HCT116 (cell line): ENCODE data around the gene CFAP61. TPM values are rescaled to one million over a fixed set of nuclear protein-coding genes. Genes with fewer than 3 reads are reported as not detected.

Experiments
- ATAC-seq: fragments of 200-7000 bp; cut with Tn5 transposase; 2 replicates; pipeline ENCODE4 v1.9.1; 2020; ENCODE audit warnings: mild to moderate bottlenecking, moderate library complexity
- BruUV-seq: library from RNA; stranded (reverse); fragments of 400-500 nt; replicated peaks from 2 replicates; lab custom pipeline; 2021; lab: Mats Ljungman, UMichigan
- CTCF ChIA-PET: fragments of 300-600 bp; sonication (Branson Sonifier 250); formaldehyde crosslinking; loops from one replicate; lab custom pipeline; 2021; ENCODE audit warnings: antibody characterized with exemption; lab: Charles Lee
- POLR2A ChIA-PET: fragments of 300-600, 350-600 bp; sonication (Branson Sonifier 250); formaldehyde crosslinking; loops from one replicate; lab custom pipeline; 2021; ENCODE audit warnings: antibody characterized with exemption; lab: Charles Lee
- RAD21 ChIA-PET, 2 experiments: fragments of 300-600 bp; sonication (Branson Sonifier 250); formaldehyde crosslinking; loops; one replicate each; lab custom pipeline; 2023; ENCODE audit warnings: low total read pairs in 2 of 2; ENCODE audit not compliant: uncharacterized antibody in 2 of 2, unreplicated experiment in 2 of 2, low non-redundant PET in 1 of 2; lab: Charles Lee
- DNase-seq: peaks from one replicate; pipeline ENCODE4 v3.0.0-alpha.2; 2010; ENCODE audit warnings: low read depth, low spot score
- H2AFZ ChIP-seq: fragments of 200-600 bp; shearing (Covaris generic), sonication (generic); 2 replicates; pipeline ENCODE4 v1.6.1; 2017; ENCODE audit warnings: low read depth, mixed run types, mixed read lengths, antibody characterized with exemption, low read length; ENCODE audit not compliant: poor library complexity, severe bottlenecking
- H3K27ac ChIP-seq: 2 replicates; pipeline ENCODE4 v1.5.1; 2012; ENCODE audit warnings: low read depth, low read length
- H3K27me3 ChIP-seq: fragments of 200-600 bp; sonication (generic); 2 replicates; pipeline ENCODE4 v1.6.1; 2016; ENCODE audit warnings: mixed run types, low read length, mixed read lengths; ENCODE audit not compliant: insufficient read depth
- H3K36me3 ChIP-seq, 2 experiments: fragments of 200-500 bp in 1 of 2; fragments of 200-600 bp in 1 of 2; sonication (Bioruptor generic) in 1 of 2; sonication (generic) in 1 of 2; 2 replicates each; pipeline versions ENCODE4 v1.5.1 to v1.6.1; 2014 to 2016; ENCODE audit warnings: low read length in 2 of 2, inconsistent platforms in 1 of 2, mixed read lengths in 1 of 2, mixed run types in 1 of 2; ENCODE audit not compliant: insufficient read depth in 2 of 2, control insufficient read depth in 1 of 2
- H3K4me1 ChIP-seq, 2 experiments: fragments of 200-600 bp in 1 of 2; sonication (generic) in 1 of 2; 2 replicates each; pipeline versions ENCODE4 v1.5.1 to v1.6.1; 2012 to 2017; ENCODE audit warnings: low read length in 2 of 2, inconsistent platforms in 1 of 2, mild to moderate bottlenecking in 1 of 2, mixed read lengths in 1 of 2, mixed run types in 1 of 2, moderate library complexity in 1 of 2; ENCODE audit not compliant: insufficient read depth in 2 of 2, control insufficient read depth in 1 of 2
- H3K4me2 ChIP-seq: fragments of 200-600 bp; sonication (generic); 2 replicates; pipeline ENCODE4 v1.6.1; 2017; ENCODE audit warnings: mixed run types, low read length, mixed read lengths
- H3K4me3 ChIP-seq, 2 experiments: fragments of 200-600 bp in 1 of 2; sonication (generic) in 1 of 2; replicated peaks in 1 of 2; 2 replicates each; pipeline ENCODE4 v1.5.1; 2011 to 2016; ENCODE audit warnings: low read length in 2 of 2, control low read depth in 1 of 2, low read depth in 1 of 2, mild to moderate bottlenecking in 1 of 2, mixed read lengths in 1 of 2, mixed run types in 1 of 2
- H3K79me2 ChIP-seq: fragments of 200-600 bp; sonication (generic); 2 replicates; pipeline ENCODE4 v1.6.1; 2017; ENCODE audit warnings: mild to moderate bottlenecking, mixed run types, low read length, moderate library complexity, mixed read lengths; ENCODE audit not compliant: insufficient read depth
- H3K9ac ChIP-seq: fragments of 200-600 bp; sonication (generic); 2 replicates; pipeline ENCODE4 v1.6.1; 2016; ENCODE audit warnings: low read length, mixed read lengths
- H3K9me2 ChIP-seq: fragments of 200-600 bp; sonication (generic), shearing (Covaris generic); 2 replicates; pipeline ENCODE4 v1.6.1; 2017; ENCODE audit warnings: mixed run types, mild to moderate bottlenecking, moderate library complexity; ENCODE audit not compliant: insufficient read depth
- H3K9me3 ChIP-seq, 2 experiments: fragments of 200-500 bp in 1 of 2; fragments of 200-600 bp in 1 of 2; sonication (Bioruptor generic) in 1 of 2; sonication (generic) in 1 of 2; 2 replicates each; pipeline ENCODE4 v1.6.1; 2014 to 2017; ENCODE audit warnings: low read length in 2 of 2, mixed read lengths in 2 of 2, inconsistent platforms in 1 of 2, low read depth in 1 of 2, mild to moderate bottlenecking in 1 of 2, mixed run types in 1 of 2, moderate library complexity in 1 of 2; ENCODE audit not compliant: control insufficient read depth in 1 of 2, insufficient read depth in 1 of 2
- H4K20me1 ChIP-seq: fragments of 200-600 bp; sonication (generic), shearing (Covaris generic); 2 replicates; pipeline ENCODE4 v1.6.1; 2017; ENCODE audit warnings: mixed run types, mild to moderate bottlenecking, moderate library complexity; ENCODE audit not compliant: insufficient read depth
- CBX3 ChIP-seq: IDR thresholded peaks from 2 replicates; pipeline ENCODE4 v1.6.1; 2012; ENCODE audit warnings: low read depth
- CTCF ChIP-seq, 3 experiments: fragments of 200-600 bp in 1 of 3; sonication (generic) in 1 of 3; IDR thresholded peaks in 2 of 3; conservative IDR thresholded peaks in 1 of 3; 2 replicates each; pipeline ENCODE4 v1.5.1; 2012 to 2017; ENCODE audit warnings: low read depth in 2 of 3, low read length in 2 of 3, antibody characterized with exemption in 1 of 3, borderline replicate concordance in 1 of 3, control low read depth in 1 of 3, mild to moderate bottlenecking in 1 of 3, mixed read lengths in 1 of 3, mixed run types in 1 of 3, moderate library complexity in 1 of 3; ENCODE audit not compliant: insufficient read depth in 1 of 3
- EGR1 ChIP-seq: IDR thresholded peaks from 2 replicates; pipeline ENCODE4 v1.6.1; 2012; ENCODE audit warnings: low read depth
- ELF1 ChIP-seq: IDR thresholded peaks from 2 replicates; pipeline ENCODE4 v1.6.1; 2012; ENCODE audit warnings: low read depth, borderline replicate concordance
- EZH2 ChIP-seq: fragments of 200-600 bp; sonication (generic); IDR thresholded peaks from 2 replicates; pipeline ENCODE4 v1.6.1; 2017; ENCODE audit warnings: antibody characterized with exemption, mixed run types
- FOSL1 ChIP-seq: IDR thresholded peaks from 2 replicates; pipeline ENCODE4 v1.6.1; 2012; ENCODE audit warnings: low read depth
- JUND ChIP-seq: IDR thresholded peaks from 2 replicates; pipeline ENCODE4 v1.6.1; 2012
- POLR2A ChIP-seq: IDR thresholded peaks from 2 replicates; pipeline ENCODE4 v1.7.0; 2011; ENCODE audit warnings: borderline replicate concordance; ENCODE audit not compliant: insufficient read depth, insufficient read length; ENCODE audit errors: extremely low read depth
- POLR2AphosphoS5 ChIP-seq: IDR thresholded peaks from 2 replicates; pipeline ENCODE4 v1.6.1; 2011; ENCODE audit warnings: mild to moderate bottlenecking, low read depth, low read length, moderate library complexity
- RAD21 ChIP-seq: IDR thresholded peaks from 2 replicates; pipeline ENCODE4 v1.6.1; 2012; ENCODE audit warnings: low read depth, mild to moderate bottlenecking
- REST ChIP-seq: IDR thresholded peaks from 2 replicates; pipeline ENCODE4 v1.6.1; 2012; ENCODE audit warnings: low read depth
- SIN3A ChIP-seq: IDR thresholded peaks from 2 replicates; pipeline ENCODE4 v1.6.1; 2012; ENCODE audit warnings: low read depth
- SP1 ChIP-seq: IDR thresholded peaks from 2 replicates; pipeline ENCODE4 v1.6.1; 2012; ENCODE audit warnings: low read depth
- SRF ChIP-seq: IDR thresholded peaks from 2 replicates; pipeline ENCODE4 v1.6.1; 2012; ENCODE audit warnings: low read depth
- TCF7L2 ChIP-seq: IDR thresholded peaks from 2 replicates; pipeline ENCODE4 v1.7.0; 2011; ENCODE audit warnings: borderline replicate concordance, inconsistent platforms; ENCODE audit not compliant: insufficient read depth, insufficient read length; ENCODE audit errors: extremely low read depth
- ZFX ChIP-seq: fragments of 450-650 bp; IDR thresholded peaks from 2 replicates; pipeline ENCODE4 v1.6.1; 2017
- intact Hi-C: fragments of 100-400 bp; cut with micrococcal nuclease; formaldehyde crosslinking; loops from 2 replicates; pipeline ENCODE4 v1.10.0; 2022
- total RNA-seq: library from RNA; stranded (reverse); gene quantifications from one replicate; pipeline ENCODE4 v1.2.1, GENCODE V29; 2021; ENCODE audit not compliant: unreplicated experiment
- TF ChIP-seq, protein P1 (sequence below): IDR thresholded peaks from 2 replicates; pipeline ENCODE4 v1.6.1; 2012
- TF ChIP-seq, protein P2 (sequence below): IDR thresholded peaks from 2 replicates; pipeline ENCODE4 v1.6.1; 2011; ENCODE audit warnings: mild to moderate bottlenecking, low read length, moderate library complexity; ENCODE audit not compliant: insufficient replicate concordance; ENCODE audit errors: extremely low read depth
- TF ChIP-seq, protein P3 (sequence below): IDR thresholded peaks from 2 replicates; pipeline ENCODE4 v1.6.1; 2012

CFAP61 gene
- total RNA-seq, 1 experiment from 2014 or later: 1.7 TPM

GRCh38 chr20:20273286-20273685 lies 221.0 kb downstream of the CFAP61 start (continued):
- no peak for TF ChIP-seq EGR1

GRCh38 chr20:20274821-20275220 lies 222.5 kb downstream of the CFAP61 start:
- intact Hi-C loops: no loop called here
- TF ChIP-seq REST (no peak), ELF1 (no peak), FOSL1 (no peak), CBX3 (no peak), EGR1 (no peak), POLR2AphosphoS5 (no peak), EZH2 (no peak), SIN3A (no peak), CTCF (IDR thresholded peaks at IDR 0.05 in 2 of 3, conservative IDR thresholded peaks at IDR 0.05 in 1 of 3; ENCODE audit: borderline replicate concordance in 1 of 3, insufficient read depth in 1 of 3, low read depth in 2 of 3, low read length in 2 of 3) (no peak), ZFX (no peak), SRF (no peak), RAD21 (no peak), POLR2A (no peak), JUND (no peak), SP1 (no peak), TCF7L2 (no peak)
- TF ChIP-seq, protein P1, sequence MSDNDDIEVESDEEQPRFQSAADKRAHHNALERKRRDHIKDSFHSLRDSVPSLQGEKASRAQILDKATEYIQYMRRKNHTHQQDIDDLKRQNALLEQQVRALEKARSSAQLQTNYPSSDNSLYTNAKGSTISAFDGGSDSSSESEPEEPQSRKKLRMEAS: no peak
- TF ChIP-seq, protein P2, sequence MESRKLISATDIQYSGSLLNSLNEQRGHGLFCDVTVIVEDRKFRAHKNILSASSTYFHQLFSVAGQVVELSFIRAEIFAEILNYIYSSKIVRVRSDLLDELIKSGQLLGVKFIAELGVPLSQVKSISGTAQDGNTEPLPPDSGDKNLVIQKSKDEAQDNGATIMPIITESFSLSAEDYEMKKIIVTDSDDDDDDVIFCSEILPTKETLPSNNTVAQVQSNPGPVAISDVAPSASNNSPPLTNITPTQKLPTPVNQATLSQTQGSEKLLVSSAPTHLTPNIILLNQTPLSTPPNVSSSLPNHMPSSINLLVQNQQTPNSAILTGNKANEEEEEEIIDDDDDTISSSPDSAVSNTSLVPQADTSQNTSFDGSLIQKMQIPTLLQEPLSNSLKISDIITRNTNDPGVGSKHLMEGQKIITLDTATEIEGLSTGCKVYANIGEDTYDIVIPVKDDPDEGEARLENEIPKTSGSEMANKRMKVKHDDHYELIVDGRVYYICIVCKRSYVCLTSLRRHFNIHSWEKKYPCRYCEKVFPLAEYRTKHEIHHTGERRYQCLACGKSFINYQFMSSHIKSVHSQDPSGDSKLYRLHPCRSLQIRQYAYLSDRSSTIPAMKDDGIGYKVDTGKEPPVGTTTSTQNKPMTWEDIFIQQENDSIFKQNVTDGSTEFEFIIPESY: no peak
- TF ChIP-seq, protein P3, sequence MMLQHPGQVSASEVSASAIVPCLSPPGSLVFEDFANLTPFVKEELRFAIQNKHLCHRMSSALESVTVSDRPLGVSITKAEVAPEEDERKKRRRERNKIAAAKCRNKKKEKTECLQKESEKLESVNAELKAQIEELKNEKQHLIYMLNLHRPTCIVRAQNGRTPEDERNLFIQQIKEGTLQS: no peak
- BruUV-seq: no TSS peak

More at GRCh38 chr20:20274821-20275220, 222.5 kb downstream of the CFAP61 start:
- no peak for DNase-seq
- no peak overlapping the region for H3K9ac ChIP-seq
- ATAC-seq: no peak
- no peak overlapping the region for H2AFZ ChIP-seq
- ChIA-PET RAD21 (no interaction called here), CTCF (no interaction called here), POLR2A (no interaction called here)
- H3K36me3 ChIP-seq: no peaks in the 10 kb centered on the region
- H3K27ac ChIP-seq: no peak overlapping the region
- H3K9me2 ChIP-seq: no peaks in the 10 kb centered on the region
- no peaks in the 10 kb centered on the region for H3K27me3 ChIP-seq
- H3K4me1 ChIP-seq: no peaks in the 10 kb centered on the region
- H3K4me2 ChIP-seq: no peak overlapping the region
- H3K9me3 ChIP-seq: no peaks in the 10 kb centered on the region
- H4K20me1 ChIP-seq: no peaks in the 10 kb centered on the region
- H3K4me3 ChIP-seq: no peak overlapping the region
- no peaks in the 10 kb centered on the region for H3K79me2 ChIP-seq
